Endothelial cell of umbilical vein (primary cell): Measurements from ENCODE around the gene F3. TPM values are rescaled to one million over a fixed set of nuclear protein-coding genes. Genes with fewer than 3 reads are reported as not detected.

ENCODE experiments used
- BruUV-seq: library from RNA; stranded (reverse); fragments of 400-500 nt; replicated peaks from 2 replicates; lab custom pipeline; 2021; lab: Mats Ljungman, UMichigan
- CTCF ChIA-PET: fragments of 300-600, 350-600 bp; sonication (Branson Sonifier 250); formaldehyde crosslinking; loops from one replicate; lab custom pipeline; 2021; ENCODE audit warnings: antibody characterized with exemption, inconsistent platforms; lab: Charles Lee
- POLR2A ChIA-PET: fragments of 300-600, 350-600 bp; sonication (Branson Sonifier 250); formaldehyde crosslinking; loops from one replicate; lab custom pipeline; 2021; ENCODE audit warnings: antibody characterized with exemption, inconsistent platforms; lab: Charles Lee
- DNase-seq: peaks from one replicate; pipeline ENCODE4 v3.0.0-alpha.2; 2011; ENCODE audit warnings: low read depth, low spot score
- FAIRE-seq: peaks from 2 replicates; lab custom pipeline; 2011; peaks lifted over from hg19 to GRCh38; lab: Jason Lieb, UNC
- H2AFZ ChIP-seq: 2 replicates; pipeline ENCODE4 v1.6.0; 2012; ENCODE audit warnings: low read depth, low read length, control low read depth, inconsistent platforms
- H3K27ac ChIP-seq: 2 replicates; pipeline ENCODE4 v1.5.1; 2011; ENCODE audit warnings: low read depth, mild to moderate bottlenecking, control low read depth, low read length, moderate library complexity; ENCODE audit not compliant: insufficient read depth
- H3K27me3 ChIP-seq, 2 experiments: 2 replicates each; pipeline versions ENCODE4 v1.6.0 to v1.6.1; 2011; ENCODE audit warnings: low read length in 2 of 2, mixed read lengths in 1 of 2; ENCODE audit not compliant: control insufficient read depth in 2 of 2, insufficient read depth in 2 of 2
- H3K36me3 ChIP-seq, 2 experiments: 2 replicates in 1 of 2; 3 replicates in 1 of 2; pipeline ENCODE4 v1.5.1; 2011; ENCODE audit warnings: low read length in 2 of 2, mild to moderate bottlenecking in 1 of 2, moderate library complexity in 1 of 2; ENCODE audit not compliant: control insufficient read depth in 2 of 2, insufficient read depth in 2 of 2; ENCODE audit errors: extremely low read depth in 1 of 2
- H3K4me1 ChIP-seq: 3 replicates; pipeline ENCODE4 v1.5.1; 2011; ENCODE audit warnings: mild to moderate bottlenecking, low read length; ENCODE audit not compliant: control insufficient read depth, insufficient read depth; ENCODE audit errors: extremely low read depth
- H3K4me2 ChIP-seq: 2 replicates; pipeline ENCODE4 v1.6.1; 2011; ENCODE audit warnings: low read length, control low read depth, mixed read lengths; ENCODE audit not compliant: insufficient read depth
- H3K4me3 ChIP-seq, 3 experiments: fragments of 200-600 bp in 1 of 3; sonication (generic), shearing (Covaris generic) in 1 of 3; replicated peaks in 1 of 3; 2 replicates each; pipeline ENCODE4 v1.5.1; 2011 to 2016; ENCODE audit warnings: control low read depth in 3 of 3, low read length in 3 of 3, mild to moderate bottlenecking in 2 of 3, inconsistent platforms in 1 of 3, low read depth in 1 of 3, moderate library complexity in 1 of 3; ENCODE audit not compliant: insufficient read depth in 1 of 3
- H3K79me2 ChIP-seq: 2 replicates; pipeline ENCODE4 v1.6.0; 2012; ENCODE audit warnings: low read length, inconsistent platforms; ENCODE audit not compliant: control insufficient read depth, insufficient read depth
- H3K9ac ChIP-seq: replicated peaks from 2 replicates; pipeline ENCODE3; 2011; ENCODE audit warnings: low read length, control low read depth; ENCODE audit not compliant: insufficient read depth; ENCODE audit errors: extremely low read depth
- H3K9me1 ChIP-seq: replicated peaks from 3 replicates; pipeline ENCODE4 v1.6.0; 2011; ENCODE audit warnings: mild to moderate bottlenecking, low read length; ENCODE audit not compliant: control insufficient read depth, insufficient read depth; ENCODE audit errors: extremely low read depth
- H3K9me3 ChIP-seq: replicated peaks from 2 replicates; pipeline ENCODE4 v1.5.1; 2012; ENCODE audit warnings: low read length, inconsistent platforms; ENCODE audit not compliant: control insufficient read depth, insufficient read depth
- H4K20me1 ChIP-seq: replicated peaks from 2 replicates; pipeline ENCODE3; 2011; ENCODE audit warnings: mild to moderate bottlenecking, low read length; ENCODE audit not compliant: control insufficient read depth, insufficient read depth; ENCODE audit errors: extremely low read depth
- CTCF ChIP-seq, 2 donors: IDR thresholded peaks; 1 replicate in 1 of 2; 2 replicates in 1 of 2; pipeline ENCODE4 v1.5.1; 2011; ENCODE audit warnings: low read length in 2 of 2, mild to moderate bottlenecking in 2 of 2, moderate library complexity in 2 of 2, control low read depth in 1 of 2, inconsistent platforms in 1 of 2, low read depth in 1 of 2; ENCODE audit not compliant: insufficient read depth in 1 of 2; ENCODE audit errors: extremely low read depth in 1 of 2
- EZH2 ChIP-seq: IDR thresholded peaks from 2 replicates; pipeline ENCODE4 v1.6.1; 2012; ENCODE audit warnings: borderline replicate concordance, low read depth, mild to moderate bottlenecking, moderate library complexity, low read length, inconsistent platforms; ENCODE audit not compliant: severe bottlenecking
- FOS ChIP-seq: IDR thresholded peaks from 2 replicates; pipeline ENCODE4 v1.6.1; 2011; ENCODE audit warnings: mild to moderate bottlenecking, low read length, moderate library complexity, borderline replicate concordance; ENCODE audit not compliant: insufficient read depth
- GATA2 ChIP-seq: IDR thresholded peaks from 2 replicates; pipeline ENCODE4 v1.7.0; 2011; ENCODE audit warnings: low read depth, mild to moderate bottlenecking, moderate library complexity, mixed read lengths, low read length; ENCODE audit not compliant: insufficient read length, insufficient read depth
- JUN ChIP-seq: IDR thresholded peaks from 2 replicates; pipeline ENCODE4 v1.6.1; 2011; ENCODE audit warnings: borderline replicate concordance, low read depth; ENCODE audit not compliant: insufficient read length, insufficient read depth
- MYC ChIP-seq: IDR thresholded peaks from one replicate; pipeline ENCODE4 v1.6.1; 2011; ENCODE audit warnings: mild to moderate bottlenecking, low read depth, low read length
- POLR2A ChIP-seq: IDR thresholded peaks from 2 replicates; pipeline ENCODE4 v1.6.1; 2012; ENCODE audit warnings: low read depth, mild to moderate bottlenecking, control low read depth, low read length
- POLR2AphosphoS5 ChIP-seq: IDR thresholded peaks from 2 replicates; pipeline ENCODE4 v1.6.1; 2012; ENCODE audit warnings: low read depth, mild to moderate bottlenecking, control low read depth, low read length, moderate library complexity; ENCODE audit not compliant: insufficient read depth
- dilution Hi-C: fragments of 300-500 bp; cut with MboI; formaldehyde crosslinking; loops from one replicate; pipeline ENCODE4 v1.15.0; 2019; ENCODE audit warnings: low sequenced_read_pairs; ENCODE audit not compliant: extremely low pct_ligation_motif_present
- intact Hi-C: fragments of 100-400 bp; cut with micrococcal nuclease; formaldehyde crosslinking; loops from one replicate; pipeline ENCODE4 v1.10.0; 2022
- polyA plus RNA-seq, 4 experiments: library from polyadenylated mRNA; depleted of rRNA in 3 of 4; stranded (reverse) in 3 of 4; unstranded in 1 of 4; fragments of >200 nt; gene quantifications; 2 replicates each; pipeline versions ENCODE4 v1.2.1 to v1.2.3, GENCODE V29; 2011 to 2012; ENCODE audit warnings: missing spikeins in 1 of 4
- total RNA-seq: library from RNA; stranded (reverse); gene quantifications from 2 replicates; pipeline ENCODE4 v1.2.3, GENCODE V29; 2021
- TF ChIP-seq, protein P1 (sequence below): IDR thresholded peaks from 2 replicates; pipeline ENCODE4 v1.6.1; 2011; ENCODE audit not compliant: insufficient read depth, insufficient read length

F3 gene
- total and polyA plus RNA-seq, 2 donors (not counting 3 experiments of a cell fraction or from before 2014, with no cell fraction given): 1.2 to 2.3 TPM

DNA sequence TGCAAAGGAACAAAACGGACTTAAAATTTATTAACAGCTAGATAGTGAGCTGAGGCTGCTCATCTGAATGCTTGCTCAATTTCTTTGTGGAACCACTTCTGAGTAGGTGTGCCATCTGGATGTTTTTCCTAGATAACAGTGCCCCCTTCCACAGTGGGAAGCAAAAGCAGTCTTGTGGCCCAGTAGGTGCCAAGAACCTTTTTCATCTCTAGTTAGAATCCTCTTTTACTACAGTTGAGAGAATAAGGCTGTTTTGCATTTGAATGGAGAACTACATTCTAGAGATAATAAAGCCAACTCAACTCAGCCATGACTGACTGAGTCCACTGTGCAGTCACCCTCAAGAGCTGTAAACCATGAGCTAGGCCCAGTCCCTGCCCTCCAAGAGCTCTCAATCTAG is 13.3 kb downstream of the F3 start:
- DNase-seq (no peak), FAIRE-seq (peak; percentile 31)
- intact Hi-C loops (no loop called here), dilution Hi-C loops (loop anchor here (25.0 kb wide), 1 partner anchor 284 kb away; the partner anchor contains the start of gene SLC44A3)
- H3K4me1 ChIP-seq: no peaks in the 10 kb centered on the region
- POLR2A ChIA-PET: no interaction called here
- H4K20me1 ChIP-seq: no peaks in the 10 kb centered on the region
- H3K9me3 ChIP-seq: no peaks in the 10 kb centered on the region
- H3K4me2 ChIP-seq: no peak overlapping the region
- no peak for TF ChIP-seq POLR2A
- TF ChIP-seq, protein P1, sequence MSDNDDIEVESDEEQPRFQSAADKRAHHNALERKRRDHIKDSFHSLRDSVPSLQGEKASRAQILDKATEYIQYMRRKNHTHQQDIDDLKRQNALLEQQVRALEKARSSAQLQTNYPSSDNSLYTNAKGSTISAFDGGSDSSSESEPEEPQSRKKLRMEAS: no peak
- no peak for TF ChIP-seq CTCF (IDR thresholded peaks at IDR 0.05; ENCODE audit: extremely low read depth in 1 of 2, insufficient read depth in 1 of 2, low read depth in 1 of 2, low read length in 2 of 2)
- TF ChIP-seq POLR2AphosphoS5: no peak
- TF ChIP-seq MYC: no peak
- no peak for TF ChIP-seq EZH2
- TF ChIP-seq FOS: no peak
- TF ChIP-seq GATA2: no peak
- no peak for TF ChIP-seq JUN
- BruUV-seq: no TSS peak
- no peak overlapping the region for H3K9ac ChIP-seq
- H3K36me3 ChIP-seq: no peaks in the 10 kb centered on the region
- CTCF ChIA-PET: interaction anchor here (1.2 to 2.5 kb wide), 7 partner anchors 12 to 278 kb away, joined by 3 to 17 read pairs (median 4); partner anchors contain the start of gene F3
- H2AFZ ChIP-seq: no peak overlapping the region
- H3K27me3 ChIP-seq: no peaks in the 10 kb centered on the region
- no peaks in the 10 kb centered on the region for H3K79me2 ChIP-seq
- H3K27ac ChIP-seq: no peak overlapping the region
- H3K4me3 ChIP-seq: no peak overlapping the region
- no peaks in the 10 kb centered on the region for H3K9me1 ChIP-seq
